IMR-90 (cell line): ENCODE measurements around the gene POMGNT1. TPM values are rescaled to one million over a fixed set of nuclear protein-coding genes. Genes with fewer than 3 reads are reported as not detected.

Source experiments
- ATAC-seq: fragments of 200-7000 bp; cut with Tn5 transposase; 2 replicates; pipeline ENCODE4 v1.9.1; 2020; ENCODE audit warnings: low read depth, mild to moderate bottlenecking, moderate library complexity
- BruUV-seq: library from RNA; stranded (reverse); fragments of 400-500 nt; replicated peaks from 2 replicates; lab custom pipeline; 2021; lab: Mats Ljungman, UMichigan
- CTCF ChIA-PET: fragments of 300-600 bp; formaldehyde crosslinking; extraction: SDS; loops from one replicate; lab custom pipeline; 2021; ENCODE audit warnings: antibody characterized with exemption; lab: Yijun Ruan, JAX
- POLR2A ChIA-PET: fragments of 300-600 bp; sonication (Branson Sonifier 250); formaldehyde crosslinking; loops from one replicate; lab custom pipeline; 2022; ENCODE audit warnings: antibody characterized with exemption; ENCODE audit not compliant: unreplicated experiment; lab: Charles Lee
- DNase-seq: peaks from one replicate; pipeline ENCODE4 v3.0.0; 2013
- H2AFZ ChIP-seq: replicated peaks from 2 replicates; pipeline ENCODE3; 2013; ENCODE audit warnings: low read length, mild to moderate bottlenecking; ENCODE audit not compliant: poor library complexity
- H2AK5ac ChIP-seq: 2 replicates; pipeline ENCODE4 v1.6.1; 2013; ENCODE audit warnings: low read depth, low read length, inconsistent platforms
- H2AK9ac ChIP-seq: replicated peaks from 2 replicates; pipeline ENCODE3; 2013; ENCODE audit warnings: mild to moderate bottlenecking, low read depth, low read length, moderate library complexity; ENCODE audit not compliant: poor library complexity
- H2BK120ac ChIP-seq: 2 replicates; pipeline ENCODE4 v1.6.1; 2013; ENCODE audit warnings: low read depth, low read length, inconsistent platforms
- H2BK15ac ChIP-seq: 3 replicates; pipeline ENCODE4 v1.6.1; 2013; ENCODE audit warnings: low read depth, low read length, inconsistent platforms
- H2BK20ac ChIP-seq: 2 replicates; pipeline ENCODE4 v1.6.1; 2013; ENCODE audit warnings: low read depth, mild to moderate bottlenecking, inconsistent platforms, low read length, moderate library complexity
- H2BK5ac ChIP-seq: 2 replicates; pipeline ENCODE4 v1.6.1; 2013; ENCODE audit warnings: mild to moderate bottlenecking, low read depth, low read length, inconsistent platforms; ENCODE audit not compliant: poor library complexity, severe bottlenecking
- H3K14ac ChIP-seq: replicated peaks from 2 replicates; pipeline ENCODE4 v1.6.1; 2013; ENCODE audit warnings: low read depth, low read length, inconsistent platforms
- H3K18ac ChIP-seq: 2 replicates; pipeline ENCODE4 v1.6.1; 2013; ENCODE audit warnings: low read depth, low read length, control low read depth
- H3K23ac ChIP-seq: 2 replicates; pipeline ENCODE4 v1.6.1; 2013; ENCODE audit warnings: low read depth, low read length, inconsistent platforms
- H3K27ac ChIP-seq: 2 replicates; pipeline ENCODE4 v1.5.1; 2013; ENCODE audit warnings: mild to moderate bottlenecking, control low read depth, low read length; ENCODE audit not compliant: insufficient read depth
- H3K27me3 ChIP-seq: 2 replicates; pipeline ENCODE4 v1.6.1; 2013; ENCODE audit warnings: low read length; ENCODE audit not compliant: control insufficient read depth, insufficient read depth
- H3K36me3 ChIP-seq: 2 replicates; pipeline ENCODE4 v1.6.1; 2013; ENCODE audit warnings: low read length, mixed read lengths; ENCODE audit not compliant: control insufficient read depth, insufficient read depth
- H3K4ac ChIP-seq: 2 replicates; pipeline ENCODE4 v1.6.1; 2013; ENCODE audit warnings: low read depth, low read length, inconsistent platforms
- H3K4me1 ChIP-seq: 2 replicates; pipeline ENCODE4 v1.6.1; 2013; ENCODE audit warnings: low read length, mixed read lengths; ENCODE audit not compliant: control insufficient read depth, insufficient read depth
- H3K4me2 ChIP-seq: 2 replicates; pipeline ENCODE4 v1.6.1; 2013; ENCODE audit warnings: low read depth, mild to moderate bottlenecking, control low read depth, low read length, moderate library complexity
- H3K4me3 ChIP-seq: 2 replicates; pipeline ENCODE4 v1.5.1; 2013; ENCODE audit warnings: low read depth, mild to moderate bottlenecking, control low read depth, low read length, moderate library complexity; ENCODE audit not compliant: insufficient read depth
- H3K56ac ChIP-seq: 2 replicates; pipeline ENCODE4 v1.6.1; 2013; ENCODE audit warnings: low read length, inconsistent platforms; ENCODE audit not compliant: insufficient read depth; ENCODE audit errors: extremely low read depth
- H3K79me1 ChIP-seq, 2 experiments: 2 replicates each; pipeline ENCODE4 v1.6.1; 2013; ENCODE audit warnings: low read length in 2 of 2, inconsistent platforms in 1 of 2, low read depth in 1 of 2
- H3K9ac ChIP-seq: 2 replicates; pipeline ENCODE4 v1.6.1; 2013; ENCODE audit warnings: low read depth, low read length, control low read depth
- H3K9me1 ChIP-seq: 2 replicates; pipeline ENCODE4 v1.6.1; 2013; ENCODE audit warnings: low read length, inconsistent platforms; ENCODE audit not compliant: insufficient read depth
- H3K9me3 ChIP-seq: 2 replicates; pipeline ENCODE4 v1.6.1; 2013; ENCODE audit warnings: low read length; ENCODE audit not compliant: control insufficient read depth, insufficient read depth
- H4K20me1 ChIP-seq: 2 replicates; pipeline ENCODE4 v1.6.1; 2013; ENCODE audit warnings: low read length, inconsistent platforms; ENCODE audit not compliant: insufficient read depth
- H4K5ac ChIP-seq: 2 replicates; pipeline ENCODE4 v1.6.1; 2013; ENCODE audit warnings: mild to moderate bottlenecking, low read depth, low read length, control low read depth
- H4K8ac ChIP-seq, 2 experiments: 2 replicates each; pipeline ENCODE4 v1.6.1; 2013; ENCODE audit warnings: low read depth in 2 of 2, low read length in 2 of 2, control low read depth in 1 of 2, inconsistent platforms in 1 of 2
- H4K91ac ChIP-seq: 2 replicates; pipeline ENCODE4 v1.6.1; 2013; ENCODE audit warnings: low read depth, low read length, inconsistent platforms; ENCODE audit not compliant: insufficient read depth
- CEBPB ChIP-seq: IDR thresholded peaks from 2 replicates; pipeline ENCODE4 v1.6.1; 2012; ENCODE audit warnings: low read depth, low read length, improper control_type of control experiment
- CHD1 ChIP-seq: IDR thresholded peaks from 2 replicates; pipeline ENCODE4 v1.6.1; 2012; ENCODE audit warnings: low read depth, low read length, improper control_type of control experiment
- FOS ChIP-seq: fragments of 150-350 bp; IDR thresholded peaks from 2 replicates; pipeline ENCODE4 v1.6.1; 2016; ENCODE audit warnings: low read depth, low read length
- MAFK ChIP-seq: IDR thresholded peaks from 2 replicates; pipeline ENCODE4 v1.6.1; 2012; ENCODE audit warnings: low read depth, low read length, improper control_type of control experiment
- MAZ ChIP-seq: IDR thresholded peaks from 2 replicates; pipeline ENCODE4 v1.6.1; 2012; ENCODE audit warnings: low read depth, mild to moderate bottlenecking, low read length, improper control_type of control experiment, moderate library complexity, borderline replicate concordance
- MXI1 ChIP-seq: IDR thresholded peaks from 2 replicates; pipeline ENCODE4 v1.6.1; 2012; ENCODE audit warnings: low read depth, mild to moderate bottlenecking, low read length, moderate library complexity, borderline replicate concordance
- NFE2L2 ChIP-seq: fragments of 150-350 bp; IDR thresholded peaks from 2 replicates; pipeline ENCODE4 v1.6.1; 2016; ENCODE audit warnings: low read depth, mild to moderate bottlenecking, low read length
- POLR2A ChIP-seq: IDR thresholded peaks from 2 replicates; pipeline ENCODE4 v1.6.1; 2012; ENCODE audit warnings: mild to moderate bottlenecking, low read depth, low read length
- RAD21 ChIP-seq: IDR thresholded peaks from 2 replicates; pipeline ENCODE4 v1.6.1; 2012; ENCODE audit warnings: low read length, improper control_type of control experiment
- RCOR1 ChIP-seq: IDR thresholded peaks from 2 replicates; pipeline ENCODE4 v1.6.1; 2012; ENCODE audit warnings: mild to moderate bottlenecking, low read length, improper control_type of control experiment; ENCODE audit not compliant: insufficient replicate concordance
- RFX5 ChIP-seq: IDR thresholded peaks from 2 replicates; pipeline ENCODE4 v1.8.0; 2012; ENCODE audit warnings: low read depth, mild to moderate bottlenecking, low read length, moderate library complexity
- SMC3 ChIP-seq: fragments of 150-350 bp; IDR thresholded peaks from 2 replicates; pipeline ENCODE4 v1.6.1; 2016; ENCODE audit warnings: low read depth, mild to moderate bottlenecking, antibody characterized with exemption, low read length, moderate library complexity
- WGBS, 2 experiments: methylation state at CpG; one replicate each; pipeline versions ENCODE4 v1.1.5 to v1.1.7; 2013; ENCODE audit warnings: missing lambda C conversion rate in 2 of 2; ENCODE audit not compliant: insufficient read length in 1 of 2; ENCODE audit errors: extremely low coverage in 2 of 2; 5-methylcytosine and 5-hydroxymethylcytosine counted together
- dilution Hi-C: fragments of 300-500 bp; cut with HindIII; formaldehyde crosslinking; loops from one replicate; pipeline ENCODE4 v1.14.3; 2018; ENCODE audit warnings: low sequenced_read_pairs; ENCODE audit not compliant: unreplicated experiment
- in situ Hi-C: fragments of 300-500 bp; cut with MboI; formaldehyde crosslinking; loops from 3 replicates; pipeline ENCODE4 v1.14.3; 2019; ENCODE audit warnings: low sequenced_read_pairs, inconsistent platforms, mixed read lengths
- intact Hi-C: fragments of 100-400 bp; cut with micrococcal nuclease; formaldehyde crosslinking; loops from 2 replicates; pipeline ENCODE4 v1.10.0; 2022
- polyA plus RNA-seq, 3 experiments: library from polyadenylated mRNA; depleted of rRNA; stranded (reverse); fragments of >200 nt; gene quantifications; 2 replicates each; pipeline ENCODE4 v1.2.3, GENCODE V29; 2012; ENCODE audit warnings: low replicate concordance in 1 of 3
- total RNA-seq: library from RNA; depleted of rRNA; stranded (reverse); fragments of >200 nt; gene quantifications from 2 replicates; pipeline ENCODE4 v1.2.3, GENCODE V29; 2012
- TF ChIP-seq, protein P1 (sequence below): conservative IDR thresholded peaks from 2 replicates; pipeline ENCODE4 v1.5.1; 2012; ENCODE audit warnings: mild to moderate bottlenecking, low read depth, low read length, improper control_type of control experiment
- TF ChIP-seq, protein P2 (sequence below): fragments of 150-350 bp; IDR thresholded peaks from 2 replicates; pipeline ENCODE4 v1.6.1; 2016; ENCODE audit warnings: low read depth, mild to moderate bottlenecking, low read length, moderate library complexity, borderline replicate concordance
- TF ChIP-seq, protein P3 (sequence below): fragments of 150-350 bp; IDR thresholded peaks from 2 replicates; pipeline ENCODE4 v1.6.1; 2017; ENCODE audit warnings: mild to moderate bottlenecking, antibody characterized with exemption, low read length, low read depth

POMGNT1 gene
- total and polyA plus RNA-seq, 2 of the 4 experiments (the other 2 are of a cell fraction): 54.8 to 65.3 TPM

DNA sequence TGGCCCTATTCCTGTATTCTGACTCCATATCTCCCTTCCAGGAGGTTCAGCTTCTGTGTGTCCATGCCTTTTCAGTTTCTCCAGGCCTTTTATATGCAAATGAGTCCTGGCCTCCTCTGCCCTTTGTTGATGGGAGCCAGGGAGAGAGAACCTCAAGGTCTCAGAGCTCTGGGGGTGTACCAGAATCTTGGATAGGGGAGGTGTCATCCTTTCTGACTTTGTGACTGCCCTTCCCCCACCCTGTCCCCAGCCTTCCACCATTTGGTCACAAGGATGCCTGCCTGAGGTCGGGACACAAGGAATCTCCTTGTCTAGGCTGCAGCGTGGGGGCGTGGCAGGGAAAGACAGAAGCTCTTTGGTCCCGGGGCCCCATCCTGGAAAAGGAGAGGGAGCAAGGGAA, 23.5 kb upstream of the POMGNT1 start:
- no peak overlapping the region for H4K8ac ChIP-seq
- H3K56ac ChIP-seq: no peak overlapping the region
- no peak overlapping the region for H3K9ac ChIP-seq
- H3K23ac ChIP-seq: no peak overlapping the region
- no peak overlapping the region for H2BK120ac ChIP-seq
- no peak overlapping the region for H3K14ac ChIP-seq
- H3K36me3 ChIP-seq: peaks cover 2% of the 10 kb centered on the region; the same call in 1 of the 2 replicates
- no peak overlapping the region for H2BK20ac ChIP-seq
- H3K4me3 ChIP-seq: no peak overlapping the region
- H3K79me1 ChIP-seq: no peaks in the 10 kb centered on the region; a peak in 1 of 4 replicates
- no peaks in the 10 kb centered on the region for H3K9me3 ChIP-seq
- no peaks in the 10 kb centered on the region for H4K20me1 ChIP-seq
- intact Hi-C loops (no loop called here), in situ Hi-C loops (no loop called here), dilution Hi-C loops (no loop called here)
- POLR2A ChIA-PET: no interaction called here
- DNase-seq (no peak), ATAC-seq (no peak)
- no peak overlapping the region for H3K4me2 ChIP-seq
- H2BK15ac ChIP-seq: no peak overlapping the region
- no TSS peak for BruUV-seq
- H4K5ac ChIP-seq: no peak overlapping the region
- CTCF ChIA-PET: interaction anchor here (1.2 kb wide), 1 partner anchor 185 kb away, joined by 4 read pairs; no protein-coding TSS in a partner anchor
- no peak for TF ChIP-seq RFX5
- TF ChIP-seq MAFK: no peak
- no peak for TF ChIP-seq NFE2L2
- TF ChIP-seq MXI1: no peak
- TF ChIP-seq, protein P1, sequence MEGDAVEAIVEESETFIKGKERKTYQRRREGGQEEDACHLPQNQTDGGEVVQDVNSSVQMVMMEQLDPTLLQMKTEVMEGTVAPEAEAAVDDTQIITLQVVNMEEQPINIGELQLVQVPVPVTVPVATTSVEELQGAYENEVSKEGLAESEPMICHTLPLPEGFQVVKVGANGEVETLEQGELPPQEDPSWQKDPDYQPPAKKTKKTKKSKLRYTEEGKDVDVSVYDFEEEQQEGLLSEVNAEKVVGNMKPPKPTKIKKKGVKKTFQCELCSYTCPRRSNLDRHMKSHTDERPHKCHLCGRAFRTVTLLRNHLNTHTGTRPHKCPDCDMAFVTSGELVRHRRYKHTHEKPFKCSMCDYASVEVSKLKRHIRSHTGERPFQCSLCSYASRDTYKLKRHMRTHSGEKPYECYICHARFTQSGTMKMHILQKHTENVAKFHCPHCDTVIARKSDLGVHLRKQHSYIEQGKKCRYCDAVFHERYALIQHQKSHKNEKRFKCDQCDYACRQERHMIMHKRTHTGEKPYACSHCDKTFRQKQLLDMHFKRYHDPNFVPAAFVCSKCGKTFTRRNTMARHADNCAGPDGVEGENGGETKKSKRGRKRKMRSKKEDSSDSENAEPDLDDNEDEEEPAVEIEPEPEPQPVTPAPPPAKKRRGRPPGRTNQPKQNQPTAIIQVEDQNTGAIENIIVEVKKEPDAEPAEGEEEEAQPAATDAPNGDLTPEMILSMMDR: no peak
- TF ChIP-seq RAD21: no peak
- TF ChIP-seq RCOR1: no peak
- no peak for TF ChIP-seq CHD1
- no peak for TF ChIP-seq FOS
- TF ChIP-seq, protein P2, sequence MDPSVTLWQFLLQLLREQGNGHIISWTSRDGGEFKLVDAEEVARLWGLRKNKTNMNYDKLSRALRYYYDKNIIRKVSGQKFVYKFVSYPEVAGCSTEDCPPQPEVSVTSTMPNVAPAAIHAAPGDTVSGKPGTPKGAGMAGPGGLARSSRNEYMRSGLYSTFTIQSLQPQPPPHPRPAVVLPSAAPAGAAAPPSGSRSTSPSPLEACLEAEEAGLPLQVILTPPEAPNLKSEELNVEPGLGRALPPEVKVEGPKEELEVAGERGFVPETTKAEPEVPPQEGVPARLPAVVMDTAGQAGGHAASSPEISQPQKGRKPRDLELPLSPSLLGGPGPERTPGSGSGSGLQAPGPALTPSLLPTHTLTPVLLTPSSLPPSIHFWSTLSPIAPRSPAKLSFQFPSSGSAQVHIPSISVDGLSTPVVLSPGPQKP: no peak
- no peak for TF ChIP-seq SMC3
- TF ChIP-seq MAZ: no peak
- no peak for TF ChIP-seq CEBPB
- no peak for TF ChIP-seq POLR2A
- TF ChIP-seq, protein P3, sequence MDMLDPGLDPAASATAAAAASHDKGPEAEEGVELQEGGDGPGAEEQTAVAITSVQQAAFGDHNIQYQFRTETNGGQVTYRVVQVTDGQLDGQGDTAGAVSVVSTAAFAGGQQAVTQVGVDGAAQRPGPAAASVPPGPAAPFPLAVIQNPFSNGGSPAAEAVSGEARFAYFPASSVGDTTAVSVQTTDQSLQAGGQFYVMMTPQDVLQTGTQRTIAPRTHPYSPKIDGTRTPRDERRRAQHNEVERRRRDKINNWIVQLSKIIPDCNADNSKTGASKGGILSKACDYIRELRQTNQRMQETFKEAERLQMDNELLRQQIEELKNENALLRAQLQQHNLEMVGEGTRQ: no peak
- H2AK9ac ChIP-seq: no peak overlapping the region
- no peak overlapping the region for H2BK5ac ChIP-seq
- H3K9me1 ChIP-seq: 0 out of 2 replicates have a peak, but pooled peaks cover 6% of the 10 kb centered on the region
- no peak overlapping the region for H2AK5ac ChIP-seq
- H3K27me3 ChIP-seq: no peaks in the 10 kb centered on the region
- no peak overlapping the region for H4K91ac ChIP-seq
- peak overlapping the region; percentile 4 for H2AFZ ChIP-seq
- no peak overlapping the region for H3K18ac ChIP-seq
- H3K4ac ChIP-seq: no peak overlapping the region
- peaks cover 2% of the 10 kb centered on the region; the same call in 1 of the 2 replicates for H3K4me1 ChIP-seq
- WGBS, 2 experiments: no CpG with 5 or more reads among the region's 4 CpGs
- H3K27ac ChIP-seq: no peak overlapping the region
